OCI-LY7 (cell line): ENCODE data around the gene ACADL. TPM values are rescaled to one million over a fixed set of nuclear protein-coding genes. Genes with fewer than 3 reads are reported as not detected.
"Not testable (repeated sequence)": the region's sequence is repeated elsewhere in the genome, so short reads cannot be mapped to it uniquely, and the experiment has no call there.

Experiments used
- BruUV-seq: library from RNA; stranded (reverse); fragments of 400-500 nt; replicated peaks from 2 replicates; lab custom pipeline; 2021; lab: Mats Ljungman, UMichigan
- CTCF ChIA-PET: fragments of 300-600 bp; sonication (Branson Sonifier 250); formaldehyde crosslinking; loops from one replicate; lab custom pipeline; 2022; ENCODE audit warnings: antibody characterized with exemption; ENCODE audit not compliant: unreplicated experiment; lab: Charles Lee
- POLR2A ChIA-PET: fragments of 300-600 bp; sonication (Branson Sonifier 250); formaldehyde crosslinking; loops from one replicate; lab custom pipeline; 2022; ENCODE audit warnings: antibody characterized with exemption; lab: Charles Lee
- DNase-seq: peaks from one replicate; pipeline ENCODE4 v3.0.0-alpha.2; 2015; ENCODE audit warnings: low spot score
- H2AFZ ChIP-seq: fragments of 200-600 bp; sonication (generic), shearing (Covaris generic); 2 replicates; pipeline ENCODE4 v1.6.1; 2014; ENCODE audit warnings: mild to moderate bottlenecking, antibody characterized with exemption, low read length, moderate library complexity
- H3K27ac ChIP-seq: fragments of 200-600 bp; sonication (generic); 2 replicates; pipeline ENCODE4 v1.5.1; 2014; ENCODE audit warnings: mixed run types, low read depth, mild to moderate bottlenecking, moderate library complexity, low read length, inconsistent platforms; ENCODE audit not compliant: poor library complexity, severe bottlenecking
- H3K36me3 ChIP-seq: fragments of 200-600 bp; sonication (generic); 2 replicates; pipeline ENCODE4 v1.6.1; 2014; ENCODE audit warnings: mild to moderate bottlenecking, antibody characterized with exemption, low read length, moderate library complexity, mixed read lengths; ENCODE audit not compliant: insufficient read depth
- H3K4me1 ChIP-seq: fragments of 200-600 bp; sonication (generic); 2 replicates; pipeline ENCODE4 v1.5.1; 2014; ENCODE audit warnings: mild to moderate bottlenecking, low read length; ENCODE audit not compliant: insufficient read depth, poor library complexity, severe bottlenecking
- H3K4me2 ChIP-seq: fragments of 200-600 bp; sonication (generic); 2 replicates; pipeline ENCODE4 v1.6.1; 2014; ENCODE audit warnings: mild to moderate bottlenecking, low read length
- H3K4me3 ChIP-seq: fragments of 200-600 bp; sonication (generic); 2 replicates; pipeline ENCODE4 v1.5.1; 2014; ENCODE audit warnings: mild to moderate bottlenecking, low read depth, low read length; ENCODE audit not compliant: poor library complexity, severe bottlenecking
- H3K79me2 ChIP-seq: fragments of 200-600 bp; sonication (generic); 2 replicates; pipeline ENCODE4 v1.6.1; 2016; ENCODE audit warnings: low read depth, mild to moderate bottlenecking, low read length, moderate library complexity, mixed read lengths; ENCODE audit not compliant: insufficient read depth
- H3K9me2 ChIP-seq: fragments of 200-600 bp; sonication (generic); 2 replicates; pipeline ENCODE4 v1.6.1; 2016; ENCODE audit warnings: mild to moderate bottlenecking, low read length, mixed read lengths; ENCODE audit not compliant: insufficient read depth
- H3K9me3 ChIP-seq: fragments of 200-600 bp; sonication (generic); 2 replicates; pipeline ENCODE4 v1.6.1; 2014; ENCODE audit warnings: mild to moderate bottlenecking, mixed run types, low read length, mixed read lengths
- H4K20me1 ChIP-seq: fragments of 200-600 bp; sonication (generic); 2 replicates; pipeline ENCODE4 v1.6.1; 2014; ENCODE audit warnings: mild to moderate bottlenecking, antibody characterized with exemption, low read length, moderate library complexity, mixed read lengths; ENCODE audit not compliant: insufficient read depth
- EZH2phosphoT487 ChIP-seq: fragments of 200-600 bp; sonication (generic); IDR thresholded peaks from 2 replicates; pipeline ENCODE4 v1.6.1; 2018; ENCODE audit warnings: low read depth, borderline replicate concordance, mild to moderate bottlenecking, mixed run types, antibody characterized with exemption, low read length, moderate library complexity, mixed read lengths
- intact Hi-C: fragments of 100-400 bp; cut with micrococcal nuclease; formaldehyde crosslinking; loops from one replicate; pipeline ENCODE4 v1.10.0; 2022; ENCODE audit not compliant: unreplicated experiment
- total RNA-seq, 2 experiments: library from RNA; depleted of rRNA in 1 of 2; stranded (reverse); fragments of >200 nt in 1 of 2; shearing (Covaris generic) in 1 of 2; gene quantifications; 2 replicates each; pipeline ENCODE4 v1.2.3, GENCODE V29; 2014 to 2022
- TF ChIP-seq, protein P1 (sequence below): fragments of 200-600 bp; sonication (generic); conservative IDR thresholded peaks from 2 replicates; pipeline ENCODE4 v1.5.1; 2014; ENCODE audit warnings: mild to moderate bottlenecking, antibody characterized with exemption, low read length, moderate library complexity, mixed read lengths

Gene ACADL
- total RNA-seq, 2 experiments from 2014 or later: not detected

DNA sequence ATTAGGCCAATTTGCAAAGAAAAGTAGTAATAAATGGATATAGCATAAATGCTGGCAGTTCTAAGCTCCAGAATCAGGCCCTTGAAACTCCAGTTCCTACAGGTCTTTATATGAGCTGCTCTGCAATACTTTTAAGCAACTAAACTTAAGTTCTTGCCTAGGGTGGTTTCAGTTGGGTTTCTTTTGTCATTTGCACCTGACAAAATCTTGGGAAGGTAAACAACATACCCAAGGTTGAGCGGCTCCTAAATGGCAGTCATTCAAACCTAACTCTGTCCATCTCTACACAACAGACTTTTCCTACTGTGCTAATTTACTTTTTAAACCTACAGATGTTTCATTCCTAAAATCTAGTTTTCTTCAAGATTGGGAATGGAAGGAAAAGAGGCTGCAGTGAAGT lies 44.8 kb downstream of the ACADL start:
- Histone ChIP-seq H2AFZ (peak overlapping the region; percentile 31; the same call in 1 of the 2 replicates), H3K9me2 (no peaks in the 10 kb centered on the region), H3K4me3 (no peak overlapping the region), H3K27ac (no peak overlapping the region), H3K9me3 (0 out of 2 replicates have a peak, but pooled peaks cover 7% of the 10 kb centered on the region), H3K79me2 (no peaks in the 10 kb centered on the region), H3K4me1 (peaks cover 22% of the 10 kb centered on the region), H3K4me2 (no peak overlapping the region), H4K20me1 (no peaks in the 10 kb centered on the region), H3K36me3 (no peaks in the 10 kb centered on the region; the same call in 1 of the 2 replicates)
- no peak for DNase-seq
- POLR2A ChIA-PET: interaction anchor here (1.4 to 2.8 kb wide), 2 partner anchors 8 to 9 kb away, joined by 3 to 14 read pairs; partner anchors contain the start of gene KANSL1L
- BruUV-seq: no TSS peak
- CTCF ChIA-PET: no interaction called here
- no peak for TF ChIP-seq EZH2phosphoT487
- TF ChIP-seq, protein P1, sequence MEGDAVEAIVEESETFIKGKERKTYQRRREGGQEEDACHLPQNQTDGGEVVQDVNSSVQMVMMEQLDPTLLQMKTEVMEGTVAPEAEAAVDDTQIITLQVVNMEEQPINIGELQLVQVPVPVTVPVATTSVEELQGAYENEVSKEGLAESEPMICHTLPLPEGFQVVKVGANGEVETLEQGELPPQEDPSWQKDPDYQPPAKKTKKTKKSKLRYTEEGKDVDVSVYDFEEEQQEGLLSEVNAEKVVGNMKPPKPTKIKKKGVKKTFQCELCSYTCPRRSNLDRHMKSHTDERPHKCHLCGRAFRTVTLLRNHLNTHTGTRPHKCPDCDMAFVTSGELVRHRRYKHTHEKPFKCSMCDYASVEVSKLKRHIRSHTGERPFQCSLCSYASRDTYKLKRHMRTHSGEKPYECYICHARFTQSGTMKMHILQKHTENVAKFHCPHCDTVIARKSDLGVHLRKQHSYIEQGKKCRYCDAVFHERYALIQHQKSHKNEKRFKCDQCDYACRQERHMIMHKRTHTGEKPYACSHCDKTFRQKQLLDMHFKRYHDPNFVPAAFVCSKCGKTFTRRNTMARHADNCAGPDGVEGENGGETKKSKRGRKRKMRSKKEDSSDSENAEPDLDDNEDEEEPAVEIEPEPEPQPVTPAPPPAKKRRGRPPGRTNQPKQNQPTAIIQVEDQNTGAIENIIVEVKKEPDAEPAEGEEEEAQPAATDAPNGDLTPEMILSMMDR: no peak
- intact Hi-C loops: no loop called here

DNA sequence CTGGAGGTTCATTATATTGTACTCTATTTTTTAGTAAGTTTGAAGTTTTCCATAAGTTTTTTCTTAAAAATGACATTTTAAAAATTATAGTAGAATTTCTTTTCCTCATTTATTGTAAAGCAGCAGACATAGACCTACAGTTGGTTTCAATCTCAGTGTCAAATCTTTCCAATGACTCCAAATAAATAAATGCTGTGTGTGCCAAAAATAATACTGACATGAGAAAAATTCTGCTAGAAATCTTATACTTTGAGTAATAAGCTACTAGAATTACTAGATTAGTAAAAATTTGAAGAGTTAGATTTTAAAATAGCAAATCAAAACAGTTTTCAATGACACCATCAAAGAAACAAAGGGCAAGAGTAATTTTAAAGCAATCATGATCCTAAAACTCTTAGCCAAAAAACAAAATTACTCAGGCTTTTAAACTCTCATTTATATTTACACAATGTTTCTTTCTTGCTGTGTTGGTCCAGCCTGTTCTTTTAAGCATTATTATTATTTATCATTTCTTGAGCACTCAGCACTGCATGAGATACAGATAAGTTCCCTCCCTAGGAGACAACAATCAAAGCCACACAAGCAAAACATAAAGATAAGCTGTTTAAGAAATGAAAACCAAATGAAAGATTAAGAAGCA lies 45.8 kb downstream of the ACADL start:
- intact Hi-C loops: no loop called here
- CTCF ChIA-PET: no interaction called here
- no peak for DNase-seq
- Histone ChIP-seq H3K4me2 (no peak overlapping the region), H2AFZ (peak overlapping the region; percentile 55; the same call in 1 of the 2 replicates), H3K4me1 (peaks cover 22% of the 10 kb centered on the region), H4K20me1 (no peaks in the 10 kb centered on the region), H3K4me3 (no peak overlapping the region), H3K27ac (no peak overlapping the region), H3K9me3 (0 out of 2 replicates have a peak, but pooled peaks cover 4% of the 10 kb centered on the region), H3K9me2 (no peaks in the 10 kb centered on the region), H3K79me2 (no peaks in the 10 kb centered on the region), H3K36me3 (no peaks in the 10 kb centered on the region)
- POLR2A ChIA-PET: no interaction called here
- no peak for TF ChIP-seq EZH2phosphoT487
- TF ChIP-seq, protein P1: no peak
- BruUV-seq: no TSS peak

DNA sequence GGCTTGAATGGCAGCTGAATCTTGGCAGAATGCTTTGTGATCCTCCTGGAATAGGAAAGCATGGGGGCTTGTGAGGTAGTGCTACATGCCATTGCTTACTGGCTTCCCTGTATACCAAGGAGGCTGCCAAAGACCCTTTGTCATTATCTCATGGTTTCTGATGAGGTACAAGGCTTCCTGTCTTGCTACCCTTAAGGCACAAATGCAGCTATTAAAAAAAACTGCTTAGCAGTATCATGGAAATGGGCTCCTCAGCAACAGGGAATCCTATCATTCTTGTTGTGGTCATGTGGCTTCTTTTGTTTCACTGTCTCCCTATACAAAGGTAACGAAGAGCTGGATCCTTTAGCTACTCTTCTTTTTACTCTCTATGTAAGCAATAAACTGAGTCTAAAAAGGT lies 47.5 kb downstream of the ACADL start:
- TF ChIP-seq EZH2phosphoT487: no peak
- TF ChIP-seq, protein P1: no peak
- CTCF ChIA-PET: no interaction called here
- Histone ChIP-seq H3K9me2 (no peaks in the 10 kb centered on the region), H4K20me1 (no peaks in the 10 kb centered on the region), H3K4me1 (peaks cover 27% of the 10 kb centered on the region), H2AFZ (no peak overlapping the region), H3K36me3 (no peaks in the 10 kb centered on the region), H3K4me2 (no peak overlapping the region), H3K9me3 (0 out of 2 replicates have a peak, but pooled peaks cover 3% of the 10 kb centered on the region), H3K27ac (no peak overlapping the region), H3K79me2 (peaks cover under 1% of the 10 kb centered on the region; the same call in 1 of the 2 replicates), H3K4me3 (no peak overlapping the region)
- BruUV-seq: no TSS peak
- POLR2A ChIA-PET: no interaction called here
- DNase-seq: no peak
- intact Hi-C loops: no loop called here

DNA sequence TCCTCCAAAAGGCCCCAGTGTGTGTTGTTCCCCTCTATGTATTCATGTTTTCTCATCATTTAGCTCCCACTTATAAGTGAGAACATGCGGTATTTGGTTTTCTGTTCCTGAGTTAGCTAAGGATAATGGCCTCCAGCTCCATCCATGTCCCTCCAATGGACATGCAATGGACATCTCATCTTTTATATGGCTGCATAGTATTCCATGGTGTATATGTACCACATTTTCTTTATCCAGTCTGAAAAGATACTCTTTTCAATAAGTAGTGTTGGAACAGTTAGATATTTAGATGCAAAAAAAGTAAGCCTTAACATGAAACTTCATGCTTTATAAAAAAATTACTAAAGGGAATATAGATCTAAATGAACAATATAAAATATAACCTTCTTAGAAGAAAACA lies 48.1 kb downstream of the ACADL start:
- H3K36me3 ChIP-seq: not testable (repeated sequence)

More for the DNA sequence above, 48.1 kb downstream of the ACADL start:
- H3K27ac ChIP-seq, intact Hi-C loops, H3K9me3 ChIP-seq, H3K4me3 ChIP-seq, DNase-seq, H4K20me1 ChIP-seq, H3K4me2 ChIP-seq, H2AFZ ChIP-seq, BruUV-seq, H3K9me2 ChIP-seq, H3K79me2 ChIP-seq, CTCF ChIA-PET: not testable (repeated sequence)
- POLR2A ChIA-PET: interaction anchor here (0.7 kb wide), 1 partner anchor 10 kb away, joined by 3 read pairs; no protein-coding TSS in a partner anchor
- H3K4me1 ChIP-seq: peaks cover 33% of the 10 kb centered on the region
